Activated CD4-positive, alpha-beta T cell treated with anti-CD3 and anti-CD28 coated beads for 48 hours (primary cell): ENCODE results near the gene BCL7C.
A peak's percentile ranks its signal among the peaks of the same experiment; 100 is the strongest.

Experiments used
- DNase-seq: peaks from one replicate; pipeline ENCODE4 v3.0.0-alpha.2; 2020

The BCL7C gene

GRCh38 chr16:30858829-30859423, 35.0 kb downstream of the BCL7C start:
- no peak for DNase-seq

- DNase-seq = no peak
These were observed 35.8 kb downstream of the BCL7C start for GRCh38 chr16:30858111-30858495.

GRCh38 chr16:30853758-30854157, 40.1 kb downstream of the BCL7C start:
- DNase-seq = no peak

GRCh38 chr16:30850246-30850645, 43.6 kb downstream of the BCL7C start:
- no peak for DNase-seq

GRCh38 chr16:30846649-30847402, 47.1 kb downstream of the BCL7C start:
- no peak for DNase-seq

- DNase-seq = peak; percentile 84
These were observed 49.0 kb downstream of the BCL7C start for GRCh38 chr16:30844671-30845449.

GRCh38 chr16:30844346-30844670, 49.6 kb downstream of the BCL7C start:
- no peak for DNase-seq

GRCh38 chr16:30843501-30843900, 50.4 kb downstream of the BCL7C start:
- no peak for DNase-seq

- DNase-seq = no peak
These were observed 50.9 kb downstream of the BCL7C start for GRCh38 chr16:30842971-30843370.

GRCh38 chr16:30841332-30841731, 52.5 kb downstream of the BCL7C start:
- no peak for DNase-seq

GRCh38 chr16:30840611-30841010, 53.3 kb downstream of the BCL7C start:
- no peak for DNase-seq

- no peak for DNase-seq
These were observed 54.2 kb downstream of the BCL7C start for GRCh38 chr16:30839523-30840227.

GRCh38 chr16:30838876-30839471, 54.9 kb downstream of the BCL7C start:
- DNase-seq = no peak

- no peak for DNase-seq
These were observed 56.0 kb downstream of the BCL7C start for GRCh38 chr16:30837904-30838303.
